Mesendoderm (in vitro differentiated cells): ENCODE data around the gene CCND2.

Experiments
- DNase-seq: peaks from one replicate; pipeline ENCODE4 v3.0.0; 2013
- H2AK5ac ChIP-seq: 2 replicates; pipeline ENCODE4 v1.6.1; 2013; ENCODE audit warnings: low read length, inconsistent platforms
- H2BK120ac ChIP-seq: 2 replicates; pipeline ENCODE4 v1.6.1; 2013; ENCODE audit warnings: low read depth, mild to moderate bottlenecking, low read length, moderate library complexity, mixed read lengths
- H2BK15ac ChIP-seq: replicated peaks from 2 replicates; pipeline ENCODE4 v1.6.1; 2013; ENCODE audit warnings: low read depth, mild to moderate bottlenecking, moderate library complexity
- H2BK5ac ChIP-seq: 2 replicates; pipeline ENCODE4 v1.6.1; 2013; ENCODE audit warnings: low read length, inconsistent platforms
- H3K18ac ChIP-seq: 2 replicates; pipeline ENCODE4 v1.6.1; 2013; ENCODE audit warnings: mild to moderate bottlenecking, low read length, mixed read lengths
- H3K23ac ChIP-seq: one replicate; pipeline ENCODE4 v1.6.1; 2013; ENCODE audit warnings: low read length
- H3K27ac ChIP-seq: 2 replicates; pipeline ENCODE4 v1.5.1; 2013; ENCODE audit warnings: low read depth, mild to moderate bottlenecking, inconsistent platforms, low read length, moderate library complexity
- H3K27me3 ChIP-seq: 2 replicates; pipeline ENCODE4 v1.6.1; 2013; ENCODE audit warnings: low read length, control low read depth, mild to moderate bottlenecking, inconsistent platforms; ENCODE audit not compliant: insufficient read depth, poor library complexity
- H3K36me3 ChIP-seq: 2 replicates; pipeline ENCODE4 v1.6.1; 2013; ENCODE audit warnings: low read length, inconsistent platforms; ENCODE audit not compliant: control insufficient read depth, insufficient read depth
- H3K4ac ChIP-seq: one replicate; pipeline ENCODE4 v1.6.1; 2013; ENCODE audit warnings: low read depth, mild to moderate bottlenecking, low read length, moderate library complexity
- H3K4me1 ChIP-seq: 2 replicates; pipeline ENCODE4 v1.6.1; 2013; ENCODE audit warnings: low read depth, low read length, inconsistent platforms; ENCODE audit not compliant: control insufficient read depth
- H3K4me2 ChIP-seq: 2 replicates; pipeline ENCODE4 v1.6.1; 2013; ENCODE audit warnings: low read length
- H3K4me3 ChIP-seq: 2 replicates; pipeline ENCODE4 v1.5.1; 2013; ENCODE audit warnings: mild to moderate bottlenecking, low read length
- H3K56ac ChIP-seq: one replicate; pipeline ENCODE4 v1.6.1; 2013; ENCODE audit warnings: low read length
- H3K79me1 ChIP-seq: 2 replicates; pipeline ENCODE4 v1.6.1; 2013; ENCODE audit warnings: low read length, inconsistent platforms
- H3K79me2 ChIP-seq: 2 replicates; pipeline ENCODE4 v1.6.1; 2013; ENCODE audit warnings: mild to moderate bottlenecking, low read length; ENCODE audit not compliant: control insufficient read depth, insufficient read depth
- H3K9ac ChIP-seq: 2 replicates; pipeline ENCODE4 v1.6.1; 2013; ENCODE audit warnings: low read length, inconsistent platforms
- H4K5ac ChIP-seq: one replicate; pipeline ENCODE4 v1.6.1; 2013; ENCODE audit warnings: low read length
- H4K8ac ChIP-seq: one replicate; pipeline ENCODE4 v1.6.1; 2013; ENCODE audit warnings: low read depth, mild to moderate bottlenecking, control low read depth, low read length, moderate library complexity
- WGBS: extraction: QIAGEN DNeasy Blood & Tissue Kit; methylation state at CpG from one replicate; pipeline ENCODE4 v1.1.7; 2013; ENCODE audit warnings: low lambda C conversion rate, missing lambda C conversion rate; ENCODE audit not compliant: insufficient coverage; ENCODE audit errors: extremely low coverage; 5-methylcytosine and 5-hydroxymethylcytosine counted together

The CCND2 gene

GRCh38 chr12:4279198-4279690 lies 5.7 kb downstream of the CCND2 start:
- Histone ChIP-seq H3K9ac (no peak overlapping the region), H3K27me3 (no peaks in the 10 kb centered on the region), H3K56ac (no peak overlapping the region), H2BK120ac (no peak overlapping the region), H3K4me1 (peaks cover 10% of the 10 kb centered on the region), H3K18ac (no peak overlapping the region), H3K79me2 (peaks cover 85% of the 10 kb centered on the region), H2BK15ac (no peak overlapping the region), H2AK5ac (no peak overlapping the region), H3K4me2 (no peak overlapping the region), H3K36me3 (peaks cover 42% of the 10 kb centered on the region), H2BK5ac (no peak overlapping the region), H3K27ac (no peak overlapping the region), H3K4me3 (no peak overlapping the region), H3K23ac (no peak overlapping the region), H3K79me1 (peaks cover 34% of the 10 kb centered on the region), H3K4ac (no peak overlapping the region), H4K5ac (no peak overlapping the region), H4K8ac (no peak overlapping the region)
- no peak for DNase-seq
- WGBS, result no CpG with 5 or more reads among the region's 10 CpGs

- no CpG with 5 or more reads among the region's 15 CpGs for WGBS
- H3K79me2 ChIP-seq, result peaks cover 84% of the 10 kb centered on the region
- H2AK5ac ChIP-seq, result no peak overlapping the region
- H4K5ac ChIP-seq, result no peak overlapping the region
- H3K36me3 ChIP-seq, result peaks cover 48% of the 10 kb centered on the region
- no peak overlapping the region for H3K9ac ChIP-seq
- H3K4ac ChIP-seq, result no peak overlapping the region
- H2BK15ac ChIP-seq, result no peak overlapping the region
- peaks cover 39% of the 10 kb centered on the region for H3K79me1 ChIP-seq
- H3K4me3 ChIP-seq, result no peak overlapping the region
- no peak overlapping the region for H3K4me2 ChIP-seq
- H3K4me1 ChIP-seq, result peaks cover 10% of the 10 kb centered on the region
- no peak overlapping the region for H3K18ac ChIP-seq
- H2BK5ac ChIP-seq, result no peak overlapping the region
- H3K56ac ChIP-seq, result no peak overlapping the region
- no peak overlapping the region for H2BK120ac ChIP-seq
- no peak overlapping the region for H4K8ac ChIP-seq
- no peak overlapping the region for H3K23ac ChIP-seq
- no peak for DNase-seq
- H3K27ac ChIP-seq, result no peak overlapping the region
- H3K27me3 ChIP-seq, result no peaks in the 10 kb centered on the region
These were observed 7.0 kb downstream of the CCND2 start for GRCh38 chr12:4280351-4281163.

- Histone ChIP-seq H3K18ac (no peak overlapping the region), H3K4me3 (no peak overlapping the region), H2BK120ac (no peak overlapping the region), H3K27ac (no peak overlapping the region), H3K4ac (no peak overlapping the region), H3K4me2 (no peak overlapping the region), H3K4me1 (peaks cover 10% of the 10 kb centered on the region), H2BK15ac (no peak overlapping the region), H4K8ac (no peak overlapping the region), H3K79me2 (peaks cover 84% of the 10 kb centered on the region), H3K36me3 (peaks cover 49% of the 10 kb centered on the region), H3K23ac (no peak overlapping the region), H2BK5ac (no peak overlapping the region), H3K56ac (no peak overlapping the region), H4K5ac (no peak overlapping the region), H3K27me3 (no peaks in the 10 kb centered on the region), H3K79me1 (peaks cover 40% of the 10 kb centered on the region), H3K9ac (no peak overlapping the region), H2AK5ac (no peak overlapping the region)
- no peak for DNase-seq
- WGBS, result no CpG with 5 or more reads among the region's 16 CpGs
These were observed 7.7 kb downstream of the CCND2 start for GRCh38 chr12:4281173-4281654.

GRCh38 chr12:4282103-4282891 lies 8.7 kb downstream of the CCND2 start:
- H3K36me3 ChIP-seq, result peaks cover 52% of the 10 kb centered on the region
- H3K27me3 ChIP-seq, result no peaks in the 10 kb centered on the region
- H3K4me1 ChIP-seq, result peaks cover 8% of the 10 kb centered on the region
- no peak overlapping the region for H2BK120ac ChIP-seq
- no peak overlapping the region for H2BK5ac ChIP-seq
- H3K4me2 ChIP-seq, result no peak overlapping the region
- no peak overlapping the region for H3K4ac ChIP-seq
- peaks cover 85% of the 10 kb centered on the region for H3K79me2 ChIP-seq
- no peak overlapping the region for H2BK15ac ChIP-seq
- H3K23ac ChIP-seq, result no peak overlapping the region
- no peak overlapping the region for H3K56ac ChIP-seq
- no peak overlapping the region for H2AK5ac ChIP-seq
- H3K79me1 ChIP-seq, result peaks cover 44% of the 10 kb centered on the region
- DNase-seq, result no peak
- H3K9ac ChIP-seq, result no peak overlapping the region
- no peak overlapping the region for H3K4me3 ChIP-seq
- no peak overlapping the region for H3K27ac ChIP-seq
- H4K5ac ChIP-seq, result no peak overlapping the region
- H3K18ac ChIP-seq, result no peak overlapping the region
- H4K8ac ChIP-seq, result no peak overlapping the region
- WGBS, result no CpG with 5 or more reads among the region's 16 CpGs

GRCh38 chr12:4282892-4283511 lies 9.4 kb downstream of the CCND2 start:
- Histone ChIP-seq H3K79me1 (peaks cover 40% of the 10 kb centered on the region), H4K5ac (no peak overlapping the region), H2BK15ac (no peak overlapping the region), H3K36me3 (peaks cover 48% of the 10 kb centered on the region), H2BK5ac (no peak overlapping the region), H3K9ac (no peak overlapping the region), H4K8ac (no peak overlapping the region), H3K4me1 (peaks cover 2% of the 10 kb centered on the region), H3K23ac (no peak overlapping the region), H3K4me3 (no peak overlapping the region), H3K27me3 (no peaks in the 10 kb centered on the region), H3K79me2 (peaks cover 85% of the 10 kb centered on the region), H3K27ac (no peak overlapping the region), H3K56ac (no peak overlapping the region), H3K18ac (no peak overlapping the region), H3K4ac (no peak overlapping the region), H3K4me2 (no peak overlapping the region), H2BK120ac (no peak overlapping the region), H2AK5ac (no peak overlapping the region)
- DNase-seq, result peak; percentile 60
- no CpG with 5 or more reads among the region's 12 CpGs for WGBS
